ENCODE results near the gene RIPPLY2.

RIPPLY2 gene

GRCh38 chr6:83905648-83906047, 52.5 kb downstream of the RIPPLY2 start:
- DNase-seq (ENCODE audit: low spot score) = no peak
